ENCODE data around the gene GGT7.

Gene GGT7

GRCh38 chr20:34872622-34873224 is at the start of gene GGT7:
Gene GGT7 (minus strand): TSS chr20:34872856. CDS start chr20:34872815, 41 bp downstream.
- Histone ChIP-seq H3K27me3 (ENCODE audit: low read length) (no peaks in the 10 kb centered on the region), H3K79me2 (ENCODE audit: insufficient read depth, low read length) (no peaks in the 10 kb centered on the region), H3K4me3 (ENCODE audit: insufficient read depth, low read length, poor library complexity, severe bottlenecking) (peak within 1 kb of the TSS; percentile 2), H4K20me1 (ENCODE audit: low read depth, low read length) (no peaks in the 10 kb centered on the region), H3K9ac (ENCODE audit: low read length) (no peak within 1 kb of the TSS; the same call in 1 of the 2 replicates), H3F3A (ENCODE audit: insufficient read depth) (no peaks in the 10 kb centered on the region), H3K4me2 (ENCODE audit: low read depth, low read length, poor library complexity, severe bottlenecking) (peak within 1 kb of the TSS; percentile 29), H3K27ac (ENCODE audit: low read depth, low read length) (no peak within 1 kb of the TSS), H2AFZ (ENCODE audit: low read depth, low read length, severe bottlenecking) (no peak within 1 kb of the TSS), H3K9me3 (ENCODE audit: insufficient read depth, low read length) (no peaks in the 10 kb centered on the region), H3K36me3 (ENCODE audit: low read length) (no peaks in the 10 kb centered on the region), H3K9me2 (replicated peaks; ENCODE audit: insufficient read depth, low read length) (no peaks in the 10 kb centered on the region)
- TF ChIP-seq CTCF (IDR thresholded peaks at IDR 0.05; ENCODE audit: insufficient read depth, low read length, poor library complexity, severe bottlenecking), result peak; percentile 74
- TF ChIP-seq EZH2phosphoT487 (conservative IDR thresholded peaks at IDR 0.05; ENCODE audit: low read length), result no peak

- H3K27ac ChIP-seq (ENCODE audit: low read depth, low read length), result no peak overlapping the region
- TF ChIP-seq EZH2phosphoT487 (conservative IDR thresholded peaks at IDR 0.05; ENCODE audit: low read length), result no peak
- TF ChIP-seq CTCF (IDR thresholded peaks at IDR 0.05; ENCODE audit: insufficient read depth, low read length, poor library complexity, severe bottlenecking), result no peak
- H3F3A ChIP-seq (ENCODE audit: insufficient read depth), result no peaks in the 10 kb centered on the region
- no peaks in the 10 kb centered on the region for H4K20me1 ChIP-seq (ENCODE audit: low read depth, low read length)
- H3K79me2 ChIP-seq (ENCODE audit: insufficient read depth, low read length), result no peaks in the 10 kb centered on the region
- H3K4me3 ChIP-seq (ENCODE audit: insufficient read depth, low read length, poor library complexity, severe bottlenecking), result no peak overlapping the region
- H3K9me2 ChIP-seq (replicated peaks; ENCODE audit: insufficient read depth, low read length), result no peaks in the 10 kb centered on the region
- H3K36me3 ChIP-seq (ENCODE audit: low read length), result no peaks in the 10 kb centered on the region
- no peaks in the 10 kb centered on the region for H3K9me3 ChIP-seq (ENCODE audit: insufficient read depth, low read length)
- no peak overlapping the region for H2AFZ ChIP-seq (ENCODE audit: low read depth, low read length, severe bottlenecking)
- no peak overlapping the region for H3K9ac ChIP-seq (ENCODE audit: low read length)
- H3K4me2 ChIP-seq (ENCODE audit: low read depth, low read length, poor library complexity, severe bottlenecking), result no peak overlapping the region
- H3K27me3 ChIP-seq (ENCODE audit: low read length), result no peaks in the 10 kb centered on the region
Measured at GRCh38 chr20:34921436-34921835, 48.8 kb upstream of the GGT7 start.

GRCh38 chr20:34920055-34920454 is 47.4 kb upstream of the GGT7 start:
- Histone ChIP-seq H3K9ac (ENCODE audit: low read length) (no peak overlapping the region), H3K27me3 (ENCODE audit: low read length) (no peaks in the 10 kb centered on the region), H3K9me2 (replicated peaks; ENCODE audit: insufficient read depth, low read length) (no peaks in the 10 kb centered on the region), H3K79me2 (ENCODE audit: insufficient read depth, low read length) (no peaks in the 10 kb centered on the region), H2AFZ (ENCODE audit: low read depth, low read length, severe bottlenecking) (no peak overlapping the region), H3K27ac (ENCODE audit: low read depth, low read length) (no peak overlapping the region), H3K4me2 (ENCODE audit: low read depth, low read length, poor library complexity, severe bottlenecking) (no peak overlapping the region), H3K36me3 (ENCODE audit: low read length) (no peaks in the 10 kb centered on the region), H3F3A (ENCODE audit: insufficient read depth) (no peaks in the 10 kb centered on the region), H4K20me1 (ENCODE audit: low read depth, low read length) (no peaks in the 10 kb centered on the region), H3K4me3 (ENCODE audit: insufficient read depth, low read length, poor library complexity, severe bottlenecking) (no peak overlapping the region), H3K9me3 (ENCODE audit: insufficient read depth, low read length) (no peaks in the 10 kb centered on the region)
- TF ChIP-seq EZH2phosphoT487 (conservative IDR thresholded peaks at IDR 0.05; ENCODE audit: low read length), result no peak
- TF ChIP-seq CTCF (IDR thresholded peaks at IDR 0.05; ENCODE audit: insufficient read depth, low read length, poor library complexity, severe bottlenecking), result no peak
